ENCODE results near the gene SHF.
"Not testable (repeated sequence)": the region's sequence is repeated elsewhere in the genome, so short reads cannot be mapped to it uniquely, and the experiment has no call there.

The SHF gene

DNA sequence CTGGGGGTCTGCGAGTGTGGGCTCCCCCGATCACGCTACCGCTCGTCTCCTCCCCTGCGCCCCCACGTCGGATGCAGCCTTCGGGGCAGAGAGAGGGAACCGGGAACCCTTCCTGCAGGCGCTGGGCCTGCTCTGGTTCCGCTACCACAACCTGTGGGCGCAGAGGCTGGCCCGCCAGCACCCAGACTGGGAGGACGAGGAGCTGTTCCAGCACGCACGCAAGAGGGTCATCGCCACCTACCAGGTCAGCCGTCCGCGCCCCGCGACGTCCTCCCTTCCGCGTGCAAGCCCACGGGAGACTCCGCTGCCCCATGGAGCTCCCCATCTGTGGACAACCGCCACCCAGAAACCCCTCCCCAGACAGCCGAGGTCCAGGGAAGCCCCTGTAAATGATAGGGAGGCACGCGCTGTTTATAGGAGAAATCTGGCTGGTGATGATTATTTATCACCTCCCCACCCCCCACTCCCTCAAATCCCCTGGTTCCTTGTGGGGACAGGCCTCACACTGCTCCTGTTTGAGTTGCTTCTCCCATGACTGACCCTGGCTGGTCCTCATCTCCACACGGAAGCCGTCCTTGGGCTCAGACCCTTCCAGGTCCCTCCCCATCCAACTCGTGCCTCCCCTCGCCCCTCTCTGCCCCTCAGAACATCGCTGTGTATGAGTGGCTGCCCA is 51.9 kb downstream of the SHF start:
- not testable (repeated sequence) for H3K27ac ChIP-seq
- peak; percentile 18 for TF ChIP-seq CTCF (IDR thresholded peaks at IDR 0.05)

GRCh38 chr15:45134682-45135604 is 52.8 kb downstream of the SHF start:
- TF ChIP-seq CTCF (IDR thresholded peaks at IDR 0.05) (peak; percentile 66), ZFX (IDR thresholded peaks at IDR 0.05; ENCODE audit: borderline replicate concordance) (no peak)
- H3K27ac ChIP-seq, result no peak overlapping the region

GRCh38 chr15:45134046-45134445 is 53.7 kb downstream of the SHF start:
- TF ChIP-seq ZFX (IDR thresholded peaks at IDR 0.05; ENCODE audit: borderline replicate concordance), result no peak
- TF ChIP-seq CTCF (IDR thresholded peaks at IDR 0.05), result no peak
- H3K27ac ChIP-seq, result no peak overlapping the region

GRCh38 chr15:45133561-45133920 is 54.2 kb downstream of the SHF start:
- TF ChIP-seq CTCF (IDR thresholded peaks at IDR 0.05) (no peak), ZFX (IDR thresholded peaks at IDR 0.05; ENCODE audit: borderline replicate concordance) (no peak)
- H3K27ac ChIP-seq, result no peak overlapping the region

DNA sequence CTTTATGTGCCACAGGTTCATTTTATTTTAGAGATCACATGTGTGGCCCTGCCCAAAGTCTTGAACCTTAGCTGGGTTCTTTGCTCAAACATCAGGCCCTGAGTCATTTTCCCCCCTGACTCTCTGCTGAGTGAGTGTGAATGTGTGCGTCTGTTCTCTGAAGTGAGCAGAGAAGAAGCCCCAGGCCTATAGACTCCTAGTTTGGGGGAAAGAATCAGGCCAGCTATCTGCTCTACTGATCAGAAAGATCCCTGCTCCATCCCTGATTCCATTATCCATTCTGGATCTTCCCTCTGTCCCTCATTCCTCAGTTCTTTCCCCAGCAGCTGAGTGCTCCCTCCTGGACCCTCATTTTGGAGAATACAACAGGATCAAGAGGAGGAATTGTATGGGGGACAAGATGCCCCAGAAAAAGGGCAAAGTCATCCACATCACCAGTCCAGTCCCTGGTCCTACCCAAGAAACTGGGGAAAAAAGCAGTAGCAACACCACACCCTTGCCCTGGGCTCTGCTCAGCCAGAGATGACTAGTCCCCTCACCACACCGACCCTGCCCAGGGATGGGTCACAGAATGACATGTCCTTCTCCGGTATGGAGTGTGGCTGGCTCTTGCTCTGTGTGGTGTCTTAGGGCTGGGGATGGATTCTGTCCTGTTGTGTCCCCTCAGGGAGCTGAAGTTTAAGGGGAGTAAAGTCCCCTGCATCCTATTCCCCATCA is 54.8 kb downstream of the SHF start:
- TF ChIP-seq ZFX (IDR thresholded peaks at IDR 0.05; ENCODE audit: borderline replicate concordance) (no peak), CTCF (IDR thresholded peaks at IDR 0.05) (no peak)
- no peak overlapping the region for H3K27ac ChIP-seq

GRCh38 chr15:45131510-45131909 is 56.3 kb downstream of the SHF start:
- H3K27ac ChIP-seq, result no peak overlapping the region
- TF ChIP-seq CTCF (IDR thresholded peaks at IDR 0.05) (no peak), ZFX (IDR thresholded peaks at IDR 0.05; ENCODE audit: borderline replicate concordance) (no peak)

All from 22Rv1 (cell line).